HL-60/S4 (cell line): Measurements from ENCODE around the gene STX17.
"Not testable (repeated sequence)": the region's sequence is repeated elsewhere in the genome, so short reads cannot be mapped to it uniquely, and the experiment has no call there.

Source experiments
- in situ Hi-C: fragments of 300-500 bp; cut with MboI; formaldehyde crosslinking; loops from 2 replicates; pipeline ENCODE4 v1.14.3; 2022; ENCODE audit warnings: low sequenced_read_pairs

The STX17 gene

DNA sequence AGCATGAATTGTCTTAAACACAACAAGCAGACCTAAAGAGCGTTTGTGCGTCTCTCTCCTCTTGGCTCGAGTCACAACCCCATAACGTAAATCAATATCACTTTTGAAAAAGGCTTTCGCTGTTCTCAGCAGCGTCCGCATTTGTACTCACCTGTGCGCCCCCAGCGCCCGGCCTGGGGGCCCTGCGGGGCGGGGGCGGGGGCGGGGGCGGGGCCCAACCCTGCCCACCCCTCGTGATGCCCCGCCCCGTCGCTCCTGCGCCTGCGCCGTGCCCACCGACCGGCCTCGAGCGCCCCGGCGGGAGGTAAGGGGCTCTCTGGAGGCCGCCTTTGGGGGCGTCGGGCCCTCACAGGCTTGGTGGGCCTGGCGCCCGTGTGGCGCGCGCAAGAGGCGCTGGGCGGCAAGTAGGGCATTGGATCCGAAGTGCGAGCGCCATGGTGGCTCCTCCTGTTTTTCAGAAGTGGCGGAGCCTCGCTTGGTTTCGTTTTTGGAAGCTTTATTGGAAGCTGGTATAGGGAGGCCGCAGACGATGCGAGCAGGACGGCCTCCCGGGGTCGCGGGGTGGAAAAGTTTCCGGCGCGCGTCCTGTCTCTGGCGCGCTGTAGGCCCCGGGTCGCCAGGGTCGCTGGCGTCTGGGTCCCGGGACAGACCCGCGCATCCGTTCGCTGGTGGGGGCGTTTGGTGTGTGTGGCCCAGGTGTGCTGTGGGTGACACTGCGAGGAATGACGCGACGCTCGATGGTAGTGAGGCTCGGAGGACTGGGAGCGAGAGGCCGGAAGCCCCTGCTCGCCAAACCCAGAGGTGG is at the start of gene STX17:
Gene STX17, plus strand, starts transcription at position 252 of the 805 bp plus-strand sequence. CDS start 8,586 bp downstream, outside the sequence.
- in situ Hi-C loops = no loop called here

DNA sequence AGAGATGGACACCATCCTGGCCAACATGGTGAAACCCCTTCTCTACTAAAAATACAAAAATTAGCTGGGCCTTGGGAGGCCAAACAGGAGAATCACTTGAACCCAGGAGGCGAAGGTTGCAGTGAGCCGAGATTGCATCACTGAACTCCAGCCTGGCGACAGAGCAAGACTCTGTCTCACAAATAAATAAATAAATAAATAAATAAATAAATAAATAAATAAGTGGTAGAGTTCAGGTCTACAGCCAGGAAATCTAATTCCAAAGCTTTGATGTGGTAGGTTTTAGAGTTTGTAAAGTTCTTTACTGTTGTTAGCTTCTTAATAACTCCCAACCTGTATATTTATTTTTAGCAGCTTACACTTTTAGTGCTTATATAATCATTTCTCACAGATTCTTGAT is 48.9 kb upstream of the STX17 start:
- in situ Hi-C loops = not testable (repeated sequence)

DNA sequence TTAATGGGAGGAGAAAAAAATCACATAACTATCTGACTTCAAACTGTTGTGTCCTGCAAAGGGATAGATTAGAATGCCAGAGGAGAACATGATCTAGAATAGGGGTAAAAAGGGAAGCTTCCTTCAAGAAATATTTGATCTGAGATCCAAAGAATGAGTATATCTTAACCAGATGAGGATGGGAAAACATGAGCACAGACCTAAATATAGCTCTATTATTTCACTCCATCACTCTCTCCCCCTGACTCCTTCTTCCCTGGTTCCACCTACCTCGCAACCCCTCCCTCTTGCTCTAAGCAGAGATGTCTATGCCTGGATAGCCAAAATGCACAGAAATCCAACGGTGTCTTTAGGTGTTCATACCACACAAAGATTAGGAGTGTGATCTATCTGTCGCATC is 48.4 kb upstream of the STX17 start:
- in situ Hi-C loops = no loop called here

DNA sequence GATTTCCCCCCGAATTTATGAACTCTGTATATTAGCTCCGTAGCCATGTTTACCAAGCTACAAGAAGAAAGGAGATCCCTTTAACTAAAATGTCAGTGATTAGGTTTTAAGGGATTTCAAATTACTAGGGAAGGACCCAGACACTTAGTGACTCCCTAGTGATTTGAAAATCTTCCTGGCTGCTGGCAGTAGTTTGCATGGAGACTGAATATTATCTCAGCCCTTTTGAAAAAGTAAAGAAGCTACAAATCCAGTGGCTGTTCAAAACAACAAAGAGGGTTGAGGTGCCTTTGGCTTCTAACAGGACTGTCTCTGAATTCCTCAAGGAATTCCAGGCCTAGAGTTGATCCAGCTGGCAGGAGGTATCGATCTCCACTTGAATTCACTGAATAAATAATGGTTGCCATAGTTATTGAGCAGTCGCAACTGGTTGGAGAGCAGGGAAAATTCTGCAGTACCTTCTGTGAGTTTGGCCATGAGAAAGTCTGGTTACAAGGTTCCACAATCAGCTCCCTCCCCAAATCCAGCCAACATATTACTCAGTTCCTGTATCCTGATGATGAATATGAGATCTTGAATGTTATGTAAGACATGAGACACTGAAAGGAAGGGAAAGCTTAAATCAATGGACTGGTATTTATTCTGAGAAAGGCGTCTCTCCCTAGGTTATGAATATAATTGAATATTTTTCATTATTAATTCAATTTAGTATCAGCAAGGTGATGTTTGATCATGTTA is 47.0 kb upstream of the STX17 start:
- in situ Hi-C loops = no loop called here

DNA sequence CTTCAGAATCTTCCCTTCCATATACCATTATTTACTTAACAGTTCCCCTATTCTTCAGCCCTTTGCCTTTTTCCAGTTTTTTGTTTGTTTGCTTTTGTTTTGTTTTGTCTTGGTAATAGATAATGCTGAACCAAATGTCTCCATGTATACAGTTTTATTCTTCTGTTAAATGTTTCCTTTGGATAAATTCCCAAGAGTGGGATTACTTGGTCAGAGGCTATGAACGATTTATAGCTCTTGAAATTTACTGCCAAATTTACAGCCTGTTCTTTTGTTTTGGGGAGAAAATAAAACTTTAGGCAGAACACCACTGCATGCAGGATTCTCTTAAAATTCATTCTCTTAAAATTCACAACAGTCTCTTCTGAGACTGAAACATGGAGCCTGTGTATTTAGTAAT is 46.2 kb upstream of the STX17 start:
- in situ Hi-C loops = no loop called here

- in situ Hi-C loops = no loop called here
Measured at GRCh38 chr9:99863955-99864354, 42.5 kb upstream of the STX17 start.

DNA sequence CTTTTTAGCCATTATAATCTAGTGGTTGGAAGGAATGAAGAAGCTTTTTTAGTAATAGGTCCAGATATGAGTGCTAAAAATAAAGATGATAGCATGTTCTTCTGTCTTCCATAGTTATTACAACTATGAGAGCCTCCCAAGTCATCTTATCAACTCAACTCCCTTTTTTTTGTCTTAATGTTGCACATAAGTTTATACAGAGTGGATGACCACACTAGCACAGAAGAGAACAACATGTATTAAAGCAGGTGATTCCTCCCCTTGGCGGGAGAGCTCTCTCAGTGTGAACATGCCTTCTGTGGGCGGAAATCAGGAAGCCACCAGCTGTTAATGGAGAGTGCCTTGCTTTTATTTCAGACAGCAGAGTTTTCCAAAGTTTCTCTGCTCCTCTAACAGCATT is 40.1 kb upstream of the STX17 start:
- in situ Hi-C loops = no loop called here

DNA sequence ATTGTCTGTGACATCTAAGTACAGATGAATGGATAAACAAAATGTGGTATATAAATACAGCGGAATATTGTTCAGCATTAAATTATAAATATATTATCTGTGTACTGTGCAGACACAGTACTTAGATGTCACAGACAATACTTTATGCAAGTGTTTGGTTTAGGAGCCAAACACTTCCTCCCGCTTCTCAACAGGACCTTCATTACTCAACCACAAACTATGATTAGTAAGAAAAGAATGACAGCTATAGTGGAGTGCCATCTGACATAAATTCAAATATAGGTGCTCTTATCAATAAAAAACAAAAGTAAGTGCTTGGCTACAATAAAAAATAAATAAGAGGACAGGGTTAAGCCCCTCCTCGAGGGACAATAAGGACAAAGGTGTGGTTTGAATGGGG is 38.9 kb upstream of the STX17 start:
- in situ Hi-C loops = no loop called here

- in situ Hi-C loops = no loop called here
Measured at GRCh38 chr9:99867968-99868367, 38.5 kb upstream of the STX17 start.

DNA sequence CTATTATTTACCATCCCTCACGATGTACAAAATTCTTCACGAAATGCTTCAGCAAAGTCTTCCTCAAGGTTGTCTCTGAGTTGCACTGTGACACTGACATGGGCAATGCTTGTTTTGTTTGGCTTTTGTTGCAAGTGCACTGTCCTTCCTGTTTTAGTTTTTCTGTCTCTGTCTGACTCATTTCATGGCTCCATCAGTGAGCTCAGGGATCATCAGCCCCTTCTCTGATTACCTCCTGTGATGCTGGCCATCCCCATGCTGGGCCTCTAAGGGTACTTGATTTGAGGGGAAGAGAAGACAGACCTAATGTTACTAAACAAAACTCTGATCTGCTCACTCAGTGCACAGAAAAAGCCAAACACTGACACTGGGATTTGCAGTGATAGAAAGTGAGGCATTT is 37.6 kb upstream of the STX17 start:
- in situ Hi-C loops = no loop called here

GRCh38 chr9:99870126-99870525 is 36.3 kb upstream of the STX17 start:
- in situ Hi-C loops = no loop called here

- in situ Hi-C loops = no loop called here
Measured at GRCh38 chr9:99873531-99873930, 32.9 kb upstream of the STX17 start.

DNA sequence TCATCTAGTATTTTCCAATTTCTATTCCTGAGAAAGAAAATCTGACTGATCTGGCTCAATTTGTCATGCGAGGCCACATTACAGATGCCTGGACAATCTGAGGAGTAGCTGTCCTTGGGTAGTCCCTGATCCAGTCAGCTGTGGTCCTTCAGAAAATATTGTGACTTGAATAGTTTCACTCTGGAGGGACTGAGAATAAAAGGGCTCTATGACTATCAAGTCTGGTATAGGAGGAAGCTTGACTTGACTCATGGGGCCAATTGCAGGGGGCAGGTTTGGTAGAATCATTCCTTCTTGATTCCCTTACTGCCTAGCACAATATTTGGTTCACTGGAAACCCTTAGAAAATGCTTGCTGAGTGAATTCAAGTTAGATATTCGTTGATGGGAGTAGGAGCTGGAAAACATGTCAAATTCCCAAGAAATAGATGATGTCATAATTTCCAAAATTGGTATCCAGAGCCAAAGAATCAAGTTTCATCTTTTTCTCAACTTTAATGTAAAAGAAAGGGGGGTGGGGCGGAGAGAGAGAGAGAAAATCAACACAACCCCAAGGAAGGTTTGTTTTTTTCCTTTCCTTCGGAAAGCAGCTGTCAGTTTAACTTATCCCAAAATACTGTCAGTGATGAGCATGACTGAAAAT is 32.4 kb upstream of the STX17 start:
- in situ Hi-C loops = no loop called here

GRCh38 chr9:99876190-99876589 is 30.3 kb upstream of the STX17 start:
- in situ Hi-C loops = no loop called here

DNA sequence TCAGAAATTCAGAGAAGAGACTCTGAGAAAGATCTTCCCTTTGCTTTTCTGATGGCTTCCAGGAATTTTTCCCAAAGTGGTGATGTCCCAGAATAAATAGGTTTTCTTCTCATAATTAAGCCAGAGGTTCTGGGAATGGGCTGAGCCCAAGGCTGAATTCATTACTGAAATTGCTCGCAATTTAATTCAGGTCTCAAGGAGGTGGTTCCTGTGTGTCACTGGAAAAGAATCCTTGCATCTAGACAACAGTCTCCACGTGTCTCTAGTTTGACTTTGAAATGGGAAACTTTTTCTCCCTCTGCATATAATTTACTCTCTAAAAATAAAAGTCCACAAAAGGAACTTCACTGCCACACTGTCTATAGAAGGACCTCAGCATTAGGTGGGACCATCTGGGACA is 27.8 kb upstream of the STX17 start:
- in situ Hi-C loops = no loop called here

DNA sequence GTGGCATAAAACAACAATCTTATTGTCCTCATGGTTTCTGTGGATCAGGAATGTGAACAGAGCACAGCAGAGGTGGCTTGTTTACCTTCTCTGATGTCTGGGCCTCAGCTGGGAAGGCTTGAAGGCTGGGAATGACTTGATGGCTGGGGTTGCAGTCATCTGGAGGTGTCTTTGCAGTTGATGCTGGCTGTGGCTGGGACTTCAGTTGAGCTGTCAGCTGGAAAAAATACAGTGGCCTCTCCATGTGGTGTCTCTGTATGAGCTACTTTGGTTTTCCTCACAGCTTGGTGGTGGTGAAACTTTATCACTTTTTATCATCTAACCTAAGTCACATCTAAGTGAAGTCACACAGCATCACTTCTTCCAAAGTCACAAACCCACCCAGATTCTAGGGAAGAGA is 24.7 kb upstream of the STX17 start:
- in situ Hi-C loops = no loop called here

- in situ Hi-C loops = no loop called here
Measured at GRCh38 chr9:99885747-99886146, 20.7 kb upstream of the STX17 start.

DNA sequence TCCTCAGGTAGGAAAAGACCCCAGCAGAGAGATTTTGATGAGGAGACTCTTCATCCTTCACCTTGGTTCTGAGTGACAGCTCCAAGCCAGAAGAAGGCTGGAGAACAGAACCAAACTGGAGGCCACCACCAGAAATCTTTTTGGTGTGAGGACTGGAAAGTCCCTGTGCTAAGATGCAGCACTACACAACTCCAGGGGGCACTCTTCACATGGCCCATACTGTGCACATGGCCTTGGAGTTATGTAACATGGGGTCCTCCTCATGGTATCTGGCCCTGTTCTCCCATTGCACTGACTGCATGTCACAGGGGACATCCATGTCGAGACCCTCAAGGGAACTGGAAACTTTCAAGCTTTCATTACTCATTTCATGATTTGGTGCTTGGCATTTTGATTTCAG is 17.3 kb upstream of the STX17 start:
- in situ Hi-C loops = no loop called here

GRCh38 chr9:99894826-99895225 is 11.6 kb upstream of the STX17 start:
- in situ Hi-C loops = no loop called here

GRCh38 chr9:99895510-99895909 is 10.9 kb upstream of the STX17 start:
- in situ Hi-C loops = no loop called here

DNA sequence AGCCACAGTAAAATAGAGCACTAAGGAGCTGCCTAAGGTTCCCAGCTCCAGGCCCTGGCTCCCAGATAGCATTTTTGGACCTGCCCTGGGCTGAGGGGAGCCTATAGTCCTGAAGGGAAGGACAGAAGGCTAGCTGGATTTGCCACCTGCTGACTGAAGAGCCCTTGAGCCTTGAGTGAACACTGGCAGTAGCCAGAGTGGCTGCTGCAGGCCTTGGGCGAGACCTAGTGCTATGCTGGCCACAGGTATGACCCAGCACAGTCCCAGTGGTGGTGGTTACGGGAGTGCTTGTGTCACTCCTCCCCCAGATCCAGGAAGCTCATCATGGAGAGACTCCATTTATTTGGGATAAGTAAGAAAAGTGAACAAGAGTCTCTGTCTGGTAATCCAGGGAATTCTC is 10.3 kb upstream of the STX17 start:
- in situ Hi-C loops = no loop called here

- in situ Hi-C loops = no loop called here
Measured at GRCh38 chr9:99903393-99903792, 3.1 kb upstream of the STX17 start.
